GM12878 (cell line): ENCODE measurements around the gene PIP4K2B. TPM values are rescaled to one million over a fixed set of nuclear protein-coding genes. Genes with fewer than 3 reads are reported as not detected.

Experiments used
- ATAC-seq: fragments of 200-7000 bp; cut with Tn5 transposase; 3 replicates; pipeline ENCODE4 v1.9.1; 2020; ENCODE audit warnings: mild to moderate bottlenecking, moderate library complexity
- BruUV-seq: library from RNA; stranded (reverse); fragments of 400-500 nt; replicated peaks from 2 replicates; lab custom pipeline; 2021; lab: Mats Ljungman, UMichigan
- CTCF ChIA-PET: fragments of 300-600 bp; sonication (Branson Sonifier 250); formaldehyde crosslinking; extraction: SDS; loops from one replicate; lab custom pipeline; 2021; ENCODE audit warnings: inconsistent platforms; lab: Yijun Ruan, JAX
- POLR2A ChIA-PET: fragments of 350-600 bp; formaldehyde crosslinking; extraction: SDS; loops from one replicate; lab custom pipeline; 2021; ENCODE audit warnings: inconsistent platforms; lab: Charles Lee
- RAD21 ChIA-PET: fragments of 300-600 bp; sonication (Branson Sonifier 250); formaldehyde crosslinking; loops from one replicate; lab custom pipeline; 2023; ENCODE audit warnings: antibody characterized with exemption; ENCODE audit not compliant: unreplicated experiment; lab: Charles Lee
- SMC1A ChIA-PET: fragments of 300-600 bp; sonication (Branson Sonifier 250); formaldehyde crosslinking; loops from one replicate; lab custom pipeline; 2023; ENCODE audit not compliant: unreplicated experiment, uncharacterized antibody; lab: Charles Lee
- DNase-seq: peaks from one replicate; pipeline ENCODE4 v3.0.0-alpha.2; 2011; ENCODE audit warnings: low read depth, low spot score
- FAIRE-seq: peaks from 3 replicates; lab custom pipeline; 2011; peaks lifted over from hg19 to GRCh38; lab: Jason Lieb, UNC
- H2AFZ ChIP-seq: 2 replicates; pipeline ENCODE4 v1.6.0; 2011; ENCODE audit warnings: low read depth, low read length, control low read depth; ENCODE audit not compliant: control insufficient read depth
- H3K27ac ChIP-seq: 2 replicates; pipeline ENCODE4 v1.5.1; 2011; ENCODE audit warnings: control low read depth; ENCODE audit not compliant: control insufficient read depth, insufficient read depth
- H3K27me3 ChIP-seq, 2 experiments: replicated peaks in 1 of 2; 2 replicates each; pipeline versions ENCODE4 v1.6.0 to v1.6.1; 2011; ENCODE audit warnings: low read length in 1 of 2; ENCODE audit not compliant: control insufficient read depth in 2 of 2, insufficient read depth in 2 of 2
- H3K36me3 ChIP-seq, 2 experiments: 2 replicates each; pipeline ENCODE4 v1.5.1; 2011; ENCODE audit warnings: low read length in 1 of 2; ENCODE audit not compliant: control insufficient read depth in 2 of 2, insufficient read depth in 2 of 2
- H3K4me1 ChIP-seq: 2 replicates; pipeline ENCODE4 v1.6.1; 2011; ENCODE audit warnings: mild to moderate bottlenecking, low read length, moderate library complexity, mixed read lengths; ENCODE audit not compliant: control insufficient read depth, insufficient read depth
- H3K4me2 ChIP-seq: 2 replicates; pipeline ENCODE4 v1.6.0; 2011; ENCODE audit warnings: control low read depth; ENCODE audit not compliant: control insufficient read depth, insufficient read depth
- H3K4me3 ChIP-seq: fragments of 200-600 bp; sonication (generic); 2 replicates; pipeline ENCODE4 v1.5.1; 2016
- H3K79me2 ChIP-seq: 2 replicates; pipeline ENCODE4 v1.6.0; 2011; ENCODE audit warnings: low read length; ENCODE audit not compliant: control insufficient read depth, insufficient read depth
- H3K9ac ChIP-seq: 2 replicates; pipeline ENCODE4 v1.8.0; 2011; ENCODE audit warnings: low read length, control low read depth, mixed read lengths; ENCODE audit not compliant: control insufficient read depth, insufficient read depth
- H3K9me3 ChIP-seq: replicated peaks from 3 replicates; pipeline ENCODE4 v1.5.1; 2011; ENCODE audit warnings: mild to moderate bottlenecking, low read length; ENCODE audit not compliant: control insufficient read depth, insufficient read depth
- H4K20me1 ChIP-seq: 2 replicates; pipeline ENCODE4 v1.6.0; 2011; ENCODE audit not compliant: control insufficient read depth, insufficient read depth
- ATF2 ChIP-seq: IDR thresholded peaks from 2 replicates; pipeline ENCODE4 v1.6.1; 2012; ENCODE audit warnings: low read length, inconsistent platforms
- ATF7 ChIP-seq: fragments of 450-650 bp; IDR thresholded peaks from 2 replicates; pipeline ENCODE4 v1.6.1; 2016; ENCODE audit warnings: low read depth, mild to moderate bottlenecking
- EED ChIP-seq: sonication (generic); IDR thresholded peaks from 2 replicates; pipeline ENCODE4 v1.6.1; 2016; ENCODE audit warnings: antibody characterized with exemption, low read depth
- ETV6 ChIP-seq, 2 experiments: fragments of 450-650 bp in 1 of 2; IDR thresholded peaks in 1 of 2; conservative IDR thresholded peaks in 1 of 2; 2 replicates each; pipeline ENCODE4 v1.6.1; 2014; ENCODE audit warnings: antibody characterized with exemption in 1 of 2, borderline replicate concordance in 1 of 2, low read depth in 1 of 2, mild to moderate bottlenecking in 1 of 2, moderate library complexity in 1 of 2
- FOS ChIP-seq: IDR thresholded peaks from 3 replicates; pipeline ENCODE4 v1.6.1; 2011; ENCODE audit warnings: borderline replicate concordance; ENCODE audit not compliant: insufficient read length; ENCODE audit errors: extremely low read depth
- FOXK2 ChIP-seq: fragments of 450-650 bp; IDR thresholded peaks from 2 replicates; pipeline ENCODE4 v1.6.1; 2017; ENCODE audit warnings: mild to moderate bottlenecking, moderate library complexity
- HDGF ChIP-seq: fragments of 450-650 bp; IDR thresholded peaks from 2 replicates; pipeline ENCODE4 v1.6.1; 2016; ENCODE audit warnings: antibody characterized with exemption
- IKZF2 ChIP-seq, 2 experiments: fragments of 450-650 bp; IDR thresholded peaks; 2 replicates each; pipeline ENCODE4 v1.6.1; 2017; ENCODE audit warnings: mild to moderate bottlenecking in 2 of 2, moderate library complexity in 2 of 2
- KDM1A ChIP-seq: fragments of 200-600 bp; sonication (generic); IDR thresholded peaks from 2 replicates; pipeline ENCODE4 v1.6.1; 2016; ENCODE audit warnings: borderline replicate concordance
- NBN ChIP-seq: fragments of 450-650 bp; IDR thresholded peaks from 2 replicates; pipeline ENCODE4 v1.6.1; 2016
- PAX5 ChIP-seq: IDR thresholded peaks from 2 replicates; pipeline ENCODE4 v1.6.1; 2011; ENCODE audit warnings: low read depth, low read length, borderline replicate concordance
- PKNOX1 ChIP-seq: fragments of 450-650 bp; IDR thresholded peaks from 2 replicates; pipeline ENCODE4 v1.6.1; 2016; ENCODE audit warnings: mild to moderate bottlenecking
- RELB ChIP-seq: fragments of 450-650 bp; IDR thresholded peaks from 2 replicates; pipeline ENCODE4 v1.6.1; 2017; ENCODE audit warnings: low read depth, mild to moderate bottlenecking, moderate library complexity
- WGBS: methylation state at CpG from one replicate; pipeline ENCODE4 v1.1.6; 2016; ENCODE audit warnings: low lambda C conversion rate; ENCODE audit not compliant: insufficient replicate concordance, insufficient coverage; ENCODE audit errors: missing lambda C conversion rate; 5-methylcytosine and 5-hydroxymethylcytosine counted together
- in situ Hi-C: fragments of 300-500 bp; cut with MboI; formaldehyde crosslinking; loops from 9 replicates; pipeline ENCODE4 v1.14.3; 2018; ENCODE audit warnings: mixed read lengths
- intact Hi-C: fragments of 100-400 bp; cut with micrococcal nuclease; formaldehyde crosslinking; loops from one replicate; pipeline ENCODE4 v1.14.2; 2022; ENCODE audit not compliant: unreplicated experiment
- polyA plus RNA-seq, 11 experiments: library from polyadenylated mRNA; depleted of rRNA in 4 of 11; unstranded in 6 of 11; stranded (reverse) in 5 of 11; fragments of >200 nt; fragmentation: Nextera tagmentation in 4 of 11; fragmentation: Illumina TruSeq in 1 of 11; extraction: Ambion mirVana in 4 of 11; extraction: Trizol in 1 of 11; gene quantifications; 1 replicate in 1 of 11; 2 replicates in 10 of 11; pipeline versions ENCODE4 v1.2.1 to v1.2.3, GENCODE V29; 2011 to 2016; ENCODE audit warnings: inconsistent platforms in 2 of 11, missing spikeins in 2 of 11, low read depth in 1 of 11
- total RNA-seq, 4 experiments: library from RNA; depleted of rRNA in 3 of 4; stranded (reverse); fragments of >200 nt in 3 of 4; fragmentation: Illumina TruSeq in 1 of 4; extraction: Trizol in 1 of 4; gene quantifications; 2 replicates each; pipeline versions ENCODE4 v1.2.1 to v1.2.3, GENCODE V29; 2013 to 2021

Gene PIP4K2B
- total and polyA plus RNA-seq, 10 of the 15 experiments (the other 5 are each of a cell fraction or from before 2014, with no cell fraction given): 3.8 to 30.3 (median 18.2) TPM

GRCh38 chr17:38730526-38731379 is 68.6 kb downstream of the PIP4K2B start:
- WGBS: 33% methylated on average over 27 of the region's 27 CpGs
- BruUV-seq: no TSS peak
- H4K20me1 ChIP-seq: no peaks in the 10 kb centered on the region
- SMC1A ChIA-PET: interaction anchor here (0.7 to 2.3 kb wide), 7 partner anchors 21 to 173 kb away, joined by 3 to 27 read pairs (median 4); no protein-coding TSS in a partner anchor
- intact Hi-C loops: loop anchor here (2.0 kb wide), 1 partner anchor 28 kb away; no protein-coding TSS in a partner anchor
- H3K4me1 ChIP-seq: peaks cover 38% of the 10 kb centered on the region
- peak overlapping the region; percentile 95 for H3K4me2 ChIP-seq
- FAIRE-seq (no peak), DNase-seq (no peak), ATAC-seq (peak; percentile 7; the same call in 1 of the 3 replicates)
- H2AFZ ChIP-seq: peak overlapping the region; percentile 33
- H3K9me3 ChIP-seq: no peaks in the 10 kb centered on the region; the same call in 2 of the 3 replicates
- H3K4me3 ChIP-seq: peak overlapping the region; percentile 90
- peak overlapping the region; percentile 34 for H3K27ac ChIP-seq
- in situ Hi-C loops: loop anchor here (5.0 kb wide), 1 partner anchor 53 kb away; no protein-coding TSS in a partner anchor
- no peaks in the 10 kb centered on the region for H3K27me3 ChIP-seq
- POLR2A ChIA-PET: interaction anchor here (0.5 to 2.1 kb wide), 4 partner anchors 24 to 666 kb away, joined by 4 to 19 read pairs (median 4); partner anchors contain the start of genes EPOP and MLLT6
- RAD21 ChIA-PET: interaction anchor here (0.8 to 3.6 kb wide), 5 partner anchors 16 to 173 kb away, joined by 3 to 32 read pairs (median 4); partner anchors contain the start of genes EPOP, MLLT6 and PSMB3
- CTCF ChIA-PET: interaction anchor here (0.6 to 3.3 kb wide), 16 partner anchors 13 to 422 kb away, joined by 3 to 56 read pairs (median 4); partner anchors contain the start of genes EPOP, PCGF2 and PIP4K2B
- no peak for TF ChIP-seq ETV6 (conservative IDR thresholded peaks at IDR 0.05 in 1 of 2, IDR thresholded peaks at IDR 0.05 in 1 of 2; ENCODE audit: borderline replicate concordance in 1 of 2, low read depth in 1 of 2)
- TF ChIP-seq FOS: no peak
- 0 out of 2 replicates have a peak, but pooled peaks have one; percentile 4 for TF ChIP-seq PAX5
- TF ChIP-seq IKZF2 (IDR thresholded peaks at IDR 0.05): peak; percentile 53 to 61; a peak in 3 of 4 replicates
- no peak for TF ChIP-seq KDM1A
- TF ChIP-seq FOXK2: 0 out of 2 replicates have a peak, but pooled peaks have one; percentile 15
- 0 out of 2 replicates have a peak, but pooled peaks have one; percentile 36 for TF ChIP-seq RELB
- peak; percentile 51; the same call in 1 of the 2 replicates for TF ChIP-seq NBN
- TF ChIP-seq EED: peak; percentile 29; the same call in 1 of the 2 replicates
- TF ChIP-seq ATF7: 0 out of 2 replicates have a peak, but pooled peaks have one; percentile 20
- TF ChIP-seq PKNOX1: 0 out of 2 replicates have a peak, but pooled peaks have one; percentile 6
- TF ChIP-seq ATF2: no peak
- TF ChIP-seq HDGF: peak; percentile 85
- peaks cover 13% of the 10 kb centered on the region for H3K79me2 ChIP-seq
- H3K9ac ChIP-seq: peak overlapping the region; percentile 73
- peaks cover 0 to 9% of the 10 kb centered on the region in 2 experiments; a peak in 3 of 4 replicates for H3K36me3 ChIP-seq
